ENCODE measurements around the gene ZMAT2.

ZMAT2 gene

DNA sequence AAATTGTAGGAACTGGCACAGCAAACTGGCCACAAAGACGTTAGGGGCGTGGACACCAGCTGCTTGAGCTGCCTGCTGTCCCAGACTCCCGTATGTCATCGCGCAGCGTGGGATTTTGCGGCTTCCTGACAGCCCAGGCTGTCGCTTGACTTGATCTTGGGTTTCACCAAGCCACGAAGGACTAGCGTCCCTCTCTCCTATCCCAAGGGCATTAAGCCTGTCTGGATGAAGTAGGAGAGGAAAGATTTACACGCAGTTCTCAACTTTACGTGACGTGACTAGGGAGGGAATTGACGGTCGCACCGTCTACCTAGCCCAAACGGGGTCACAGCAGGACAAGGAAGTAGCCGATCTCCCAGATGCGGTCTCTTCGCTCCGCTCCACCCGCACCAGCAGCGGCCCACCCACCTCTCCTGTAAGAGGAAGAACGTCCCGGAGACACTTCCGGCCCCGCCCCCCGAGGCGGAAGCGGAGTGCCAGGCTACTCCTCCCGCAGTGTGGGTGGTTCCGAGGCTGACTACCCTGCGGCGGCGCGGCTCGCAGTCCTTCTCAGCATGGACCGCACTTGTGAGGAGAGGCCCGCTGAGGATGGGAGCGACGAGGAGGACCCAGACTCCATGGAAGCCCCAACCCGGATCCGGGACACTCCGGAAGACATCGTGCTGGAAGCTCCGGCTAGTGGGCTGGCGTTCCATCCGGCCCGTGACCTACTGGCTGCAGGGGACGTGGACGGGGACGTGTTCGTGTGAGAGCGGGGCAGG lies 35.7 kb upstream of the ZMAT2 start, which contains the start of gene WDR55 (continued):
- no peak for TF ChIP-seq ZNF561 (tag by site-specific recombination; IDR thresholded peaks at IDR 0.05; ENCODE audit: borderline replicate concordance)
- TF ChIP-seq, protein P1, sequence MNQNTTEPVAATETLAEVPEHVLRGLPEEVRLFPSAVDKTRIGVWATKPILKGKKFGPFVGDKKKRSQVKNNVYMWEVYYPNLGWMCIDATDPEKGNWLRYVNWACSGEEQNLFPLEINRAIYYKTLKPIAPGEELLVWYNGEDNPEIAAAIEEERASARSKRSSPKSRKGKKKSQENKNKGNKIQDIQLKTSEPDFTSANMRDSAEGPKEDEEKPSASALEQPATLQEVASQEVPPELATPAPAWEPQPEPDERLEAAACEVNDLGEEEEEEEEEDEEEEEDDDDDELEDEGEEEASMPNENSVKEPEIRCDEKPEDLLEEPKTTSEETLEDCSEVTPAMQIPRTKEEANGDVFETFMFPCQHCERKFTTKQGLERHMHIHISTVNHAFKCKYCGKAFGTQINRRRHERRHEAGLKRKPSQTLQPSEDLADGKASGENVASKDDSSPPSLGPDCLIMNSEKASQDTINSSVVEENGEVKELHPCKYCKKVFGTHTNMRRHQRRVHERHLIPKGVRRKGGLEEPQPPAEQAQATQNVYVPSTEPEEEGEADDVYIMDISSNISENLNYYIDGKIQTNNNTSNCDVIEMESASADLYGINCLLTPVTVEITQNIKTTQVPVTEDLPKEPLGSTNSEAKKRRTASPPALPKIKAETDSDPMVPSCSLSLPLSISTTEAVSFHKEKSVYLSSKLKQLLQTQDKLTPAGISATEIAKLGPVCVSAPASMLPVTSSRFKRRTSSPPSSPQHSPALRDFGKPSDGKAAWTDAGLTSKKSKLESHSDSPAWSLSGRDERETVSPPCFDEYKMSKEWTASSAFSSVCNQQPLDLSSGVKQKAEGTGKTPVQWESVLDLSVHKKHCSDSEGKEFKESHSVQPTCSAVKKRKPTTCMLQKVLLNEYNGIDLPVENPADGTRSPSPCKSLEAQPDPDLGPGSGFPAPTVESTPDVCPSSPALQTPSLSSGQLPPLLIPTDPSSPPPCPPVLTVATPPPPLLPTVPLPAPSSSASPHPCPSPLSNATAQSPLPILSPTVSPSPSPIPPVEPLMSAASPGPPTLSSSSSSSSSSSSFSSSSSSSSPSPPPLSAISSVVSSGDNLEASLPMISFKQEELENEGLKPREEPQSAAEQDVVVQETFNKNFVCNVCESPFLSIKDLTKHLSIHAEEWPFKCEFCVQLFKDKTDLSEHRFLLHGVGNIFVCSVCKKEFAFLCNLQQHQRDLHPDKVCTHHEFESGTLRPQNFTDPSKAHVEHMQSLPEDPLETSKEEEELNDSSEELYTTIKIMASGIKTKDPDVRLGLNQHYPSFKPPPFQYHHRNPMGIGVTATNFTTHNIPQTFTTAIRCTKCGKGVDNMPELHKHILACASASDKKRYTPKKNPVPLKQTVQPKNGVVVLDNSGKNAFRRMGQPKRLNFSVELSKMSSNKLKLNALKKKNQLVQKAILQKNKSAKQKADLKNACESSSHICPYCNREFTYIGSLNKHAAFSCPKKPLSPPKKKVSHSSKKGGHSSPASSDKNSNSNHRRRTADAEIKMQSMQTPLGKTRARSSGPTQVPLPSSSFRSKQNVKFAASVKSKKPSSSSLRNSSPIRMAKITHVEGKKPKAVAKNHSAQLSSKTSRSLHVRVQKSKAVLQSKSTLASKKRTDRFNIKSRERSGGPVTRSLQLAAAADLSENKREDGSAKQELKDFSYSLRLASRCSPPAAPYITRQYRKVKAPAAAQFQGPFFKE (tag by site-specific recombination; IDR thresholded peaks at IDR 0.05; ENCODE audit: borderline replicate concordance) = no peak
- TF ChIP-seq, protein P2, sequence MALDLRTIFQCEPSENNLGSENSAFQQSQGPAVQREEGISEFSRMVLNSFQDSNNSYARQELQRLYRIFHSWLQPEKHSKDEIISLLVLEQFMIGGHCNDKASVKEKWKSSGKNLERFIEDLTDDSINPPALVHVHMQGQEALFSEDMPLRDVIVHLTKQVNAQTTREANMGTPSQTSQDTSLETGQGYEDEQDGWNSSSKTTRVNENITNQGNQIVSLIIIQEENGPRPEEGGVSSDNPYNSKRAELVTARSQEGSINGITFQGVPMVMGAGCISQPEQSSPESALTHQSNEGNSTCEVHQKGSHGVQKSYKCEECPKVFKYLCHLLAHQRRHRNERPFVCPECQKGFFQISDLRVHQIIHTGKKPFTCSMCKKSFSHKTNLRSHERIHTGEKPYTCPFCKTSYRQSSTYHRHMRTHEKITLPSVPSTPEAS (tag by site-specific recombination; IDR thresholded peaks at IDR 0.05) = 0 out of 2 replicates have a peak, but pooled peaks have one; percentile 24
- TF ChIP-seq ZNF701 (tag by site-specific recombination; IDR thresholded peaks at IDR 0.05) = no peak
- TF ChIP-seq GFI1B (tag by site-specific recombination; IDR thresholded peaks at IDR 0.05) = 0 out of 2 replicates have a peak, but pooled peaks have one; percentile 11
- TF ChIP-seq ZNF175 (tag by site-specific recombination; IDR thresholded peaks at IDR 0.05) = no peak
- no peak for TF ChIP-seq BCL11B (tag by site-specific recombination; IDR thresholded peaks at IDR 0.05; ENCODE audit: low read depth)
- no peak for TF ChIP-seq ZNF114 (tag by site-specific recombination; IDR thresholded peaks at IDR 0.05)
- TF ChIP-seq GLIS1 (tag by site-specific recombination; IDR thresholded peaks at IDR 0.05) = peak; percentile 73; the same call in 1 of the 2 replicates
- TF ChIP-seq ZNF184 (tag by site-specific recombination; IDR thresholded peaks at IDR 0.05) = no peak
- TF ChIP-seq ZBTB20 (tag by site-specific recombination; IDR thresholded peaks at IDR 0.05) = 0 out of 2 replicates have a peak, but pooled peaks have one; percentile 11
- no peak for TF ChIP-seq ZNF16 (tag by site-specific recombination; IDR thresholded peaks at IDR 0.05; ENCODE audit: low read depth)
- TF ChIP-seq, protein P3, sequence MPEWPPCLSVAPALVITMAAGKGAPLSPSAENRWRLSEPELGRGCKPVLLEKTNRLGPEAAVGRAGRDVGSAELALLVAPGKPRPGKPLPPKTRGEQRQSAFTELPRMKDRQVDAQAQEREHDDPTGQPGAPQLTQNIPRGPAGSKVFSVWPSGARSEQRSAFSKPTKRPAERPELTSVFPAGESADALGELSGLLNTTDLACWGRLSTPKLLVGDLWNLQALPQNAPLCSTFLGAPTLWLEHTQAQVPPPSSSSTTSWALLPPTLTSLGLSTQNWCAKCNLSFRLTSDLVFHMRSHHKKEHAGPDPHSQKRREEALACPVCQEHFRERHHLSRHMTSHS (tag by site-specific recombination; IDR thresholded peaks at IDR 0.05) = no peak
- no peak for TF ChIP-seq ZSCAN16 (tag by site-specific recombination; IDR thresholded peaks at IDR 0.05)
- TF ChIP-seq ZNF324 (tag by site-specific recombination; IDR thresholded peaks at IDR 0.05) = no peak; the same call in 1 of the 2 replicates
- TF ChIP-seq ZNF596 (tag by site-specific recombination; IDR thresholded peaks at IDR 0.05) = no peak
- TF ChIP-seq, protein P4, sequence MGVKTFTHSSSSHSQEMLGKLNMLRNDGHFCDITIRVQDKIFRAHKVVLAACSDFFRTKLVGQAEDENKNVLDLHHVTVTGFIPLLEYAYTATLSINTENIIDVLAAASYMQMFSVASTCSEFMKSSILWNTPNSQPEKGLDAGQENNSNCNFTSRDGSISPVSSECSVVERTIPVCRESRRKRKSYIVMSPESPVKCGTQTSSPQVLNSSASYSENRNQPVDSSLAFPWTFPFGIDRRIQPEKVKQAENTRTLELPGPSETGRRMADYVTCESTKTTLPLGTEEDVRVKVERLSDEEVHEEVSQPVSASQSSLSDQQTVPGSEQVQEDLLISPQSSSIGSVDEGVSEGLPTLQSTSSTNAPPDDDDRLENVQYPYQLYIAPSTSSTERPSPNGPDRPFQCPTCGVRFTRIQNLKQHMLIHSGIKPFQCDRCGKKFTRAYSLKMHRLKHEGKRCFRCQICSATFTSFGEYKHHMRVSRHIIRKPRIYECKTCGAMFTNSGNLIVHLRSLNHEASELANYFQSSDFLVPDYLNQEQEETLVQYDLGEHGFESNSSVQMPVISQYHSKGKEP (tag by site-specific recombination; IDR thresholded peaks at IDR 0.05) = 0 out of 2 replicates have a peak, but pooled peaks have one; percentile 9
- no peak for TF ChIP-seq ZNF112 (tag by site-specific recombination; IDR thresholded peaks at IDR 0.05)
- 0 out of 2 replicates have a peak, but pooled peaks have one; percentile 25 for TF ChIP-seq ZNF785 (tag by site-specific recombination; IDR thresholded peaks at IDR 0.05)
- TF ChIP-seq ZNF335 (tag by site-specific recombination; conservative IDR thresholded peaks at IDR 0.05) = peak; percentile 57
- peak; percentile 63 for TF ChIP-seq KLF1 (tag by site-specific recombination; IDR thresholded peaks at IDR 0.05)
- no peak; the same call in 1 of the 2 replicates for TF ChIP-seq ZBTB1 (tag by site-specific recombination; IDR thresholded peaks at IDR 0.05)
- 0 out of 2 replicates have a peak, but pooled peaks have one; percentile 54 for TF ChIP-seq ZSCAN23 (tag by site-specific recombination; IDR thresholded peaks at IDR 0.05)
- no peak for TF ChIP-seq ZNF837 (tag by site-specific recombination; IDR thresholded peaks at IDR 0.05)
- no peak for TF ChIP-seq HOXD13 (CRISPR knock-in tag; IDR thresholded peaks at IDR 0.05; ENCODE audit: borderline replicate concordance)
- TF ChIP-seq, protein P5, sequence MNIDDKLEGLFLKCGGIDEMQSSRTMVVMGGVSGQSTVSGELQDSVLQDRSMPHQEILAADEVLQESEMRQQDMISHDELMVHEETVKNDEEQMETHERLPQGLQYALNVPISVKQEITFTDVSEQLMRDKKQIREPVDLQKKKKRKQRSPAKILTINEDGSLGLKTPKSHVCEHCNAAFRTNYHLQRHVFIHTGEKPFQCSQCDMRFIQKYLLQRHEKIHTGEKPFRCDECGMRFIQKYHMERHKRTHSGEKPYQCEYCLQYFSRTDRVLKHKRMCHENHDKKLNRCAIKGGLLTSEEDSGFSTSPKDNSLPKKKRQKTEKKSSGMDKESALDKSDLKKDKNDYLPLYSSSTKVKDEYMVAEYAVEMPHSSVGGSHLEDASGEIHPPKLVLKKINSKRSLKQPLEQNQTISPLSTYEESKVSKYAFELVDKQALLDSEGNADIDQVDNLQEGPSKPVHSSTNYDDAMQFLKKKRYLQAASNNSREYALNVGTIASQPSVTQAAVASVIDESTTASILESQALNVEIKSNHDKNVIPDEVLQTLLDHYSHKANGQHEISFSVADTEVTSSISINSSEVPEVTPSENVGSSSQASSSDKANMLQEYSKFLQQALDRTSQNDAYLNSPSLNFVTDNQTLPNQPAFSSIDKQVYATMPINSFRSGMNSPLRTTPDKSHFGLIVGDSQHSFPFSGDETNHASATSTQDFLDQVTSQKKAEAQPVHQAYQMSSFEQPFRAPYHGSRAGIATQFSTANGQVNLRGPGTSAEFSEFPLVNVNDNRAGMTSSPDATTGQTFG (tag by site-specific recombination; IDR thresholded peaks at IDR 0.05; ENCODE audit: borderline replicate concordance) = no peak
- TF ChIP-seq ZNF155 (tag by site-specific recombination; IDR thresholded peaks at IDR 0.05) = no peak
- no peak for TF ChIP-seq ZNF549 (tag by site-specific recombination; IDR thresholded peaks at IDR 0.05)
- no peak for TF ChIP-seq WT1 (tag by site-specific recombination; IDR thresholded peaks at IDR 0.05)

Measured in HEK293 (cell line).